HepG2 (cell line): ENCODE data around the gene C20orf204. TPM values are rescaled to one million over a fixed set of nuclear protein-coding genes. Genes with fewer than 3 reads are reported as not detected.

ENCODE experiments used
- ARID2 ChIP-seq: sonication (generic); formaldehyde crosslinking; IDR thresholded peaks from 2 replicates; pipeline ENCODE4 v1.8.1; 2022; ENCODE audit warnings: mild to moderate bottlenecking, missing genetic modification reagents, borderline replicate concordance
- KDM3A ChIP-seq: IDR thresholded peaks from 2 replicates; pipeline ENCODE4 v1.6.1; 2018; ENCODE audit warnings: low read depth, missing compliant biosample characterization
- MXD4 ChIP-seq: IDR thresholded peaks from 2 replicates; pipeline ENCODE4 v1.6.1; 2016; ENCODE audit warnings: mild to moderate bottlenecking, missing biosample characterization, missing genetic modification reagents
- NCOA2 ChIP-seq: sonication (generic); formaldehyde crosslinking; IDR thresholded peaks from 2 replicates; pipeline ENCODE4 v1.8.0; 2022; ENCODE audit warnings: inconsistent platforms
- RAD51 ChIP-seq: fragments of 450-650 bp; IDR thresholded peaks from 2 replicates; pipeline ENCODE4 v1.6.1; 2016; ENCODE audit warnings: borderline replicate concordance
- TEAD3 ChIP-seq: optimal IDR thresholded peaks from 2 replicates; pipeline ENCODE3; 2016; ENCODE audit warnings: borderline replicate concordance
- ZBTB7A ChIP-seq: sonication (generic); formaldehyde crosslinking; IDR thresholded peaks from 2 replicates; pipeline ENCODE4 v1.8.0; 2022; ENCODE audit warnings: mild to moderate bottlenecking, missing genetic modification reagents
- ZFP82 ChIP-seq: sonication (generic); formaldehyde crosslinking; IDR thresholded peaks from 2 replicates; pipeline ENCODE4 v1.5.1; 2020; ENCODE audit warnings: mild to moderate bottlenecking, missing genetic modification reagents, borderline replicate concordance
- ZMYM4 ChIP-seq: sonication (generic); formaldehyde crosslinking; IDR thresholded peaks from 2 replicates; pipeline ENCODE4 v1.8.1; 2023; ENCODE audit warnings: mild to moderate bottlenecking, missing genetic modification reagents
- ZNF263 ChIP-seq: sonication (generic); formaldehyde crosslinking; IDR thresholded peaks from 2 replicates; pipeline ENCODE4 v1.4.0; 2020; ENCODE audit warnings: missing genetic modification reagents
- ZNF598 ChIP-seq: sonication (generic); formaldehyde crosslinking; IDR thresholded peaks from 2 replicates; pipeline ENCODE4 v1.5.1; 2020; ENCODE audit warnings: mild to moderate bottlenecking, missing genetic modification reagents, borderline replicate concordance
- polyA plus RNA-seq, 8 experiments: library from polyadenylated mRNA; depleted of rRNA in 3 of 8; stranded (reverse) in 7 of 8; unstranded in 1 of 8; fragments of >200 nt; fragmentation: Illumina TruSeq in 4 of 8; extraction: Trizol in 4 of 8; gene quantifications; 2 replicates each; pipeline versions ENCODE4 v1.2.1 to v1.2.3, GENCODE V29; 2011 to 2016; ENCODE audit warnings: low read depth in 4 of 8, missing spikeins in 1 of 8, mixed read lengths in 1 of 8; ENCODE audit not compliant: insufficient read depth in 1 of 8
- total RNA-seq, 5 experiments: library from RNA; depleted of rRNA; stranded (reverse); fragments of >200 nt; fragmentation: Illumina TruSeq; extraction: Trizol; gene quantifications; 2 replicates each; pipeline ENCODE4 v1.2.3, GENCODE V29; 2016; ENCODE audit warnings: low read depth in 1 of 5
- TF ChIP-seq, protein P1 (sequence below): sonication (generic); formaldehyde crosslinking; IDR thresholded peaks from one replicate; pipeline ENCODE4 v1.5.1; 2020; ENCODE audit warnings: mild to moderate bottlenecking, missing genetic modification reagents; ENCODE audit errors: not compliant biosample characterization
- TF ChIP-seq, protein P2 (sequence below): sonication (generic); formaldehyde crosslinking; IDR thresholded peaks from 2 replicates; pipeline ENCODE4 v1.4.0; 2020; ENCODE audit warnings: missing genetic modification reagents, borderline replicate concordance
- TF ChIP-seq, protein P3 (sequence below): sonication (generic); formaldehyde crosslinking; conservative IDR thresholded peaks from 2 replicates; pipeline ENCODE4 v1.5.0; 2020; ENCODE audit warnings: missing genetic modification reagents

C20orf204 gene
- total and polyA plus RNA-seq, 2 of the 13 experiments (the other 11 are each of a cell fraction or from before 2014, with no cell fraction given) = 22.1 to 80.0 TPM

DNA sequence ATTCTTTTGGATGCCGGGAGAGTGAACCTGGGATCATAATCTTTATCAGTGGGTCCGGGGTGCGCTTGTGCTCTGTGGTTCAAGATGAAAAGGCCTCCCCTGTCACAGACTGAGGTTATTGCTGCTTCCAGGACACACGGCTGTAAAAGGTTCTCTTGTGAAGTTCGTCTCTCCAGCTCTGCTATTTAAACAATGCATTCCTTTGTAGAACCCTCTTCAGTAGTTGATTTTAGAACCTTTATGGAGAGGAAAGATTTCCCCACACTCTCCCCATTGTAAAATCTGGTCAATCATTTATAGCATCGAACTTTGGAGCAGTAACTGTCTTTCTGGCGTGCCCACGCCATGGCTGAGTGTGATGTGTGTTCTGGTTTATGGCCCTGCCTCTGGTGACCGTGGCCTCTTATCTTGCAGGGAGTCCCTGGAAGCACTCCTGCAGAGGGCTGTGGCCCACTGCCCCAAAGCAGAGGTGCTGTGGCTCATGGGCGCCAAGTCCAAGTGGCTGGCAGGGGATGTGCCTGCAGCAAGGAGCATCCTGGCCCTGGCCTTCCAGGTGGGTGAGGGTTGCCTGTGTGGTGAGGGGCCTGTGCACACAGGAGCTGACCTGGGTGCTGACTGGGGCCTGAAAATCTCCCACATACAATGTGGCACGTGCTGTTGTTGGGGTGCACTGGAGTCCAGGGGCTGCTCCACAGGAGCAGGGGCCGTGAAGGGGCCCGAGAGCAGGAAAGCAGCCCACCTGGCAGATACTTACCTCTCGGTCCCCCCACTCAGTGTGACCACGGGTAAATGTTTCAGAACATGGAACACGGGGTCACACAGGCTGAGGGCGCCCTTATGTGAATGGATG is 11.6 kb upstream of the C20orf204 start (continued):
- TF ChIP-seq, protein P1, sequence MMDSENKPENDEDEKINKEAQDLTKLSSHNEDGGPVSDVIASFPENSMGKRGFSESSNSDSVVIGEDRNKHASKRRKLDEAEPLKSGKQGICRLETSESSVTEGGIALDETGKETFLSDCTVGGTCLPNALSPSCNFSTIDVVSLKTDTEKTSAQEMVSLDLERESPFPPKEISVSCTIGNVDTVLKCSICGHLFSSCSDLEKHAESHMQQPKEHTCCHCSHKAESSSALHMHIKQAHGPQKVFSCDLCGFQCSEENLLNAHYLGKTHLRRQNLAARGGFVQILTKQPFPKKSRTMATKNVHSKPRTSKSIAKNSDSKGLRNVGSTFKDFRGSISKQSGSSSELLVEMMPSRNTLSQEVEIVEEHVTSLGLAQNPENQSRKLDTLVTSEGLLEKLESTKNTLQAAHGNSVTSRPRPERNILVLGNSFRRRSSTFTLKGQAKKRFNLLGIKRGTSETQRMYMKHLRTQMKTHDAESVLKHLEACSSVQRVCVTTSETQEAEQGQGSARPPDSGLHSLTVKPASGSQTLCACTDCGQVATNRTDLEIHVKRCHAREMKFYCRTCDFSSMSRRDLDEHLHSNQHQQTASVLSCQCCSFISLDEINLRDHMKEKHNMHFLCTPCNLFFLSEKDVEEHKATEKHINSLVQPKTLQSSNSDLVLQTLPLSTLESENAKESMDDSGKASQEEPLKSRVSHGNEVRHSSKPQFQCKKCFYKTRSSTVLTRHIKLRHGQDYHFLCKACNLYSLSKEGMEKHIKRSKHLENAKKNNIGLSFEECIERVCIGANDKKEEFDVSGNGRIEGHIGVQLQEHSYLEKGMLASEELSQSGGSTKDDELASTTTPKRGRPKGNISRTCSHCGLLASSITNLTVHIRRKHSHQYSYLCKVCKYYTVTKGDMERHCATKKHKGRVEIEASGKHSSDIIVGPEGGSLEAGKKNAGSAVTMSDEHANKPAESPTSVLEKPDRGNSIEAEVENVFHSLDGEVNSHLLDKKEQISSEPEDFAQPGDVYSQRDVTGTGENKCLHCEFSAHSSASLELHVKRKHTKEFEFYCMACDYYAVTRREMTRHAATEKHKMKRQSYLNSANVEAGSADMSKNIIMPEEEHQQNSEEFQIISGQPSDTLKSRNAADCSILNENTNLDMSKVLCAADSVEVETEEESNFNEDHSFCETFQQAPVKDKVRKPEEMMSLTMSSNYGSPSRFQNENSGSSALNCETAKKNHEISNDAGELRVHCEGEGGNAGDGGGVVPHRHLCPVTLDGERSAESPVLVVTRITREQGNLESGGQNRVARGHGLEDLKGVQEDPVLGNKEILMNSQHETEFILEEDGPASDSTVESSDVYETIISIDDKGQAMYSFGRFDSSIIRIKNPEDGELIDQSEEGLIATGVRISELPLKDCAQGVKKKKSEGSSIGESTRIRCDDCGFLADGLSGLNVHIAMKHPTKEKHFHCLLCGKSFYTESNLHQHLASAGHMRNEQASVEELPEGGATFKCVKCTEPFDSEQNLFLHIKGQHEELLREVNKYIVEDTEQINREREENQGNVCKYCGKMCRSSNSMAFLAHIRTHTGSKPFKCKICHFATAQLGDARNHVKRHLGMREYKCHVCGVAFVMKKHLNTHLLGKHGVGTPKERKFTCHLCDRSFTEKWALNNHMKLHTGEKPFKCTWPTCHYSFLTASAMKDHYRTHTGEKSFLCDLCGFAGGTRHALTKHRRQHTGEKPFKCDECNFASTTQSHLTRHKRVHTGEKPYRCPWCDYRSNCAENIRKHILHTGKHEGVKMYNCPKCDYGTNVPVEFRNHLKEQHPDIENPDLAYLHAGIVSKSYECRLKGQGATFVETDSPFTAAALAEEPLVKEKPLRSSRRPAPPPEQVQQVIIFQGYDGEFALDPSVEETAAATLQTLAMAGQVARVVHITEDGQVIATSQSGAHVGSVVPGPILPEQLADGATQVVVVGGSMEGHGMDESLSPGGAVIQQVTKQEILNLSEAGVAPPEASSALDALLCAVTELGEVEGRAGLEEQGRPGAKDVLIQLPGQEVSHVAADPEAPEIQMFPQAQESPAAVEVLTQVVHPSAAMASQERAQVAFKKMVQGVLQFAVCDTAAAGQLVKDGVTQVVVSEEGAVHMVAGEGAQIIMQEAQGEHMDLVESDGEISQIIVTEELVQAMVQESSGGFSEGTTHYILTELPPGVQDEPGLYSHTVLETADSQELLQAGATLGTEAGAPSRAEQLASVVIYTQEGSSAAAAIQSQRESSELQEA (CRISPR knock-in tag) = no peak
- TF ChIP-seq NCOA2 = peak; percentile 90
- TF ChIP-seq ZNF598 (CRISPR knock-in tag) = peak; percentile 98
- TF ChIP-seq ZFP82 (CRISPR knock-in tag) = no peak
- peak; percentile 71 for TF ChIP-seq ZNF263
- TF ChIP-seq MXD4 (CRISPR knock-in tag) = peak; percentile 77; the same call in 1 of the 2 replicates
- TF ChIP-seq, protein P2, sequence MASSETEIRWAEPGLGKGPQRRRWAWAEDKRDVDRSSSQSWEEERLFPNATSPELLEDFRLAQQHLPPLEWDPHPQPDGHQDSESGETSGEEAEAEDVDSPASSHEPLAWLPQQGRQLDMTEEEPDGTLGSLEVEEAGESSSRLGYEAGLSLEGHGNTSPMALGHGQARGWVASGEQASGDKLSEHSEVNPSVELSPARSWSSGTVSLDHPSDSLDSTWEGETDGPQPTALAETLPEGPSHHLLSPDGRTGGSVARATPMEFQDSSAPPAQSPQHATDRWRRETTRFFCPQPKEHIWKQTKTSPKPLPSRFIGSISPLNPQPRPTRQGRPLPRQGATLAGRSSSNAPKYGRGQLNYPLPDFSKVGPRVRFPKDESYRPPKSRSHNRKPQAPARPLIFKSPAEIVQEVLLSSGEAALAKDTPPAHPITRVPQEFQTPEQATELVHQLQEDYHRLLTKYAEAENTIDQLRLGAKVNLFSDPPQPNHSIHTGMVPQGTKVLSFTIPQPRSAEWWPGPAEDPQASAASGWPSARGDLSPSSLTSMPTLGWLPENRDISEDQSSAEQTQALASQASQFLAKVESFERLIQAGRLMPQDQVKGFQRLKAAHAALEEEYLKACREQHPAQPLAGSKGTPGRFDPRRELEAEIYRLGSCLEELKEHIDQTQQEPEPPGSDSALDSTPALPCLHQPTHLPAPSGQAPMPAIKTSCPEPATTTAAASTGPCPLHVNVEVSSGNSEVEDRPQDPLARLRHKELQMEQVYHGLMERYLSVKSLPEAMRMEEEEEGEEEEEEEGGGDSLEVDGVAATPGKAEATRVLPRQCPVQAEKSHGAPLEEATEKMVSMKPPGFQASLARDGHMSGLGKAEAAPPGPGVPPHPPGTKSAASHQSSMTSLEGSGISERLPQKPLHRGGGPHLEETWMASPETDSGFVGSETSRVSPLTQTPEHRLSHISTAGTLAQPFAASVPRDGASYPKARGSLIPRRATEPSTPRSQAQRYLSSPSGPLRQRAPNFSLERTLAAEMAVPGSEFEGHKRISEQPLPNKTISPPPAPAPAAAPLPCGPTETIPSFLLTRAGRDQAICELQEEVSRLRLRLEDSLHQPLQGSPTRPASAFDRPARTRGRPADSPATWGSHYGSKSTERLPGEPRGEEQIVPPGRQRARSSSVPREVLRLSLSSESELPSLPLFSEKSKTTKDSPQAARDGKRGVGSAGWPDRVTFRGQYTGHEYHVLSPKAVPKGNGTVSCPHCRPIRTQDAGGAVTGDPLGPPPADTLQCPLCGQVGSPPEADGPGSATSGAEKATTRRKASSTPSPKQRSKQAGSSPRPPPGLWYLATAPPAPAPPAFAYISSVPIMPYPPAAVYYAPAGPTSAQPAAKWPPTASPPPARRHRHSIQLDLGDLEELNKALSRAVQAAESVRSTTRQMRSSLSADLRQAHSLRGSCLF = no peak
- TF ChIP-seq ARID2 = peak; percentile 94; the same call in 1 of the 2 replicates
- peak; percentile 96 for TF ChIP-seq ZBTB7A (CRISPR knock-in tag)
- peak; percentile 63 for TF ChIP-seq ZMYM4
- TF ChIP-seq RAD51 = no peak
- no peak; the same call in 1 of the 2 replicates for TF ChIP-seq KDM3A (CRISPR knock-in tag)
- peak; percentile 89 for TF ChIP-seq TEAD3
- TF ChIP-seq, protein P3, sequence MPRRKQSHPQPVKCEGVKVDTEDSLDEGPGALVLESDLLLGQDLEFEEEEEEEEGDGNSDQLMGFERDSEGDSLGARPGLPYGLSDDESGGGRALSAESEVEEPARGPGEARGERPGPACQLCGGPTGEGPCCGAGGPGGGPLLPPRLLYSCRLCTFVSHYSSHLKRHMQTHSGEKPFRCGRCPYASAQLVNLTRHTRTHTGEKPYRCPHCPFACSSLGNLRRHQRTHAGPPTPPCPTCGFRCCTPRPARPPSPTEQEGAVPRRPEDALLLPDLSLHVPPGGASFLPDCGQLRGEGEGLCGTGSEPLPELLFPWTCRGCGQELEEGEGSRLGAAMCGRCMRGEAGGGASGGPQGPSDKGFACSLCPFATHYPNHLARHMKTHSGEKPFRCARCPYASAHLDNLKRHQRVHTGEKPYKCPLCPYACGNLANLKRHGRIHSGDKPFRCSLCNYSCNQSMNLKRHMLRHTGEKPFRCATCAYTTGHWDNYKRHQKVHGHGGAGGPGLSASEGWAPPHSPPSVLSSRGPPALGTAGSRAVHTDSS (CRISPR knock-in tag) = no peak
